ENCODE data around the gene IPCEF1. TPM values are rescaled to one million over a fixed set of nuclear protein-coding genes. Genes with fewer than 3 reads are reported as not detected.

The IPCEF1 gene
- total and polyA plus RNA-seq, 2 experiments from 2014 or later = 0.80 TPM; not detected in 1

DNA sequence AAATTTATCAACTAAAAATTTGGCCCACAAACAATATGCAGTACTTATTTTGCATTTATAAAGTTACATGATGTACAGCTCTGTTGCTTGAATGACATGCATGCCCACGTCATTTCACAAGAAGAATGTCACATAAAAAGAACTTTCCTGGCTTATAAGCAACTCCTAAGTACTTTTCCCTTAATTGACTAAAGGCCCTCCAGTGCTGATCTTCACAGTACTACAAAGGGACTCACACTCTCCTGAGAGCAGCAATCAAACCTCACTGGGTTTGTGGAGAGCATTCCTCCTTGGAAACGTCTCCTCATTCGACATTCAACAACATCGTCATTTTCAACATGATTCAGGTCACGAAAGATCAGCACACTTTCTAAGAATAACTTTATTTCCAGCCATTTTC, 111.1 kb downstream of the IPCEF1 start:
- Histone ChIP-seq H3K4me3 (no peak overlapping the region), H4K20me1 (ENCODE audit: insufficient read depth, poor library complexity, severe bottlenecking) (no peaks in the 10 kb centered on the region), H3K79me2 (no peaks in the 10 kb centered on the region), H3K36me3 (replicated peaks; ENCODE audit: insufficient read depth, low read depth) (no peaks in the 10 kb centered on the region), H3K9me2 (replicated peaks; ENCODE audit: insufficient read depth) (no peaks in the 10 kb centered on the region), H3K9me3 (ENCODE audit: low read depth) (no peaks in the 10 kb centered on the region), H3K4me2 (no peak overlapping the region), H3K27ac (no peak overlapping the region), H2AFZ (no peak overlapping the region), H3K27me3 (no peaks in the 10 kb centered on the region), H3K4me1 (ENCODE audit: insufficient read depth) (no peaks in the 10 kb centered on the region)
- TF ChIP-seq EZH2 (IDR thresholded peaks at IDR 0.05; ENCODE audit: borderline replicate concordance) (no peak), EZH2phosphoT487 (IDR thresholded peaks at IDR 0.05; ENCODE audit: low read depth, severe bottlenecking, unreplicated experiment) (no peak)
- TF ChIP-seq, protein P1, sequence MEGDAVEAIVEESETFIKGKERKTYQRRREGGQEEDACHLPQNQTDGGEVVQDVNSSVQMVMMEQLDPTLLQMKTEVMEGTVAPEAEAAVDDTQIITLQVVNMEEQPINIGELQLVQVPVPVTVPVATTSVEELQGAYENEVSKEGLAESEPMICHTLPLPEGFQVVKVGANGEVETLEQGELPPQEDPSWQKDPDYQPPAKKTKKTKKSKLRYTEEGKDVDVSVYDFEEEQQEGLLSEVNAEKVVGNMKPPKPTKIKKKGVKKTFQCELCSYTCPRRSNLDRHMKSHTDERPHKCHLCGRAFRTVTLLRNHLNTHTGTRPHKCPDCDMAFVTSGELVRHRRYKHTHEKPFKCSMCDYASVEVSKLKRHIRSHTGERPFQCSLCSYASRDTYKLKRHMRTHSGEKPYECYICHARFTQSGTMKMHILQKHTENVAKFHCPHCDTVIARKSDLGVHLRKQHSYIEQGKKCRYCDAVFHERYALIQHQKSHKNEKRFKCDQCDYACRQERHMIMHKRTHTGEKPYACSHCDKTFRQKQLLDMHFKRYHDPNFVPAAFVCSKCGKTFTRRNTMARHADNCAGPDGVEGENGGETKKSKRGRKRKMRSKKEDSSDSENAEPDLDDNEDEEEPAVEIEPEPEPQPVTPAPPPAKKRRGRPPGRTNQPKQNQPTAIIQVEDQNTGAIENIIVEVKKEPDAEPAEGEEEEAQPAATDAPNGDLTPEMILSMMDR (IDR thresholded peaks at IDR 0.05; ENCODE audit: poor library complexity) = no peak
- WGBS (ENCODE audit: low lambda C conversion rate, missing lambda C conversion rate) = 60% methylated on average over 5 of the region's 5 CpGs
- DNase-seq (ENCODE audit: low spot score) = no peak

DNA sequence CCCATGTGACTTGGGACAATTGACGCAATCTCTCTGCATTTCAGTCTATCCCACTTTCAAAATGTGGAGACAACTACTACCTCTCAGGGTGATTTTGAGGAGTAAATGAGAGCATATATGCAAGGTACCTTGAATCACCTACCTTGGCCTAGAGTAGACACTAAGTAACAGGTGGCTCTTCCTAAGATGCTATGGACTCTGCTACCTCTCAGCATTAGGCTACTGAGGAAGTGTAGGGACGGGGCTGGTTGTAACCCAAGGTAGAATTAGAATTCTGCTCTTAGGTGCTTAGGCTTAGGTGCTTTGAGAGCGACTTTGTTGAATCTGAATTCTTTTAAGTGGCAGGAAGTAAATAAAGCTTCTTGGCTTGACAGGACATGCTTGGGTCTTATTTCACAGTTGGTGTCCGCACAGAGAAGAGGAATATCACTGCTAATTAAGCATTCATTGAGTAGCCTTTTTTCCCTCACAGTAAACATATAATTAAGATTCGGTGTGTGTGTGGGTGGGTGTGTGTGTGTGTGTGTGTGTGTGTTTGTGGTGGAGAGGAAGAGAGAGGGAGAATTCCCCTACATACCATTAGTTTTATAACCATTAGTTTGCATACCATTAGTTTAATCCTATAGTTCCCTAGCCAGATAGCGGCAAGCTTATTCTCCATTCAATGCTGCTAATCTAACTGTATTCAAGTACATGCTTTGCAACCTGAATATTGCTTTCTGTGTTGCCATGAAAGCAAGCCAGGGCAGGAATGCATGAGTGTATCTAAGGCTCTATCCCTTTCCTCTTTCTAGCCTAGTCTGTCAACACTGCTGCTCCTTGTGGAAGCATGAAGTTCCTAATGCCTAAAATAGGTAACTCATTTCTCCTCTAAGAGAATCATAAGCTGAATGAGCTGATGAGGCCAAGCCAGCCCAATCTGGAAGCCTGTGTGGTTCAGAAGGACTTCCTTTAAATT, 112.5 kb downstream of the IPCEF1 start:
- H3K27me3 ChIP-seq = no peaks in the 10 kb centered on the region
- H3K4me1 ChIP-seq (ENCODE audit: insufficient read depth) = no peaks in the 10 kb centered on the region
- H4K20me1 ChIP-seq (ENCODE audit: insufficient read depth, poor library complexity, severe bottlenecking) = no peaks in the 10 kb centered on the region
- H3K4me3 ChIP-seq = no peak overlapping the region
- H2AFZ ChIP-seq = no peak overlapping the region
- H3K27ac ChIP-seq = no peak overlapping the region
- H3K9me3 ChIP-seq (ENCODE audit: low read depth) = no peaks in the 10 kb centered on the region
- no peak overlapping the region for H3K4me2 ChIP-seq
- no peak for DNase-seq (ENCODE audit: low spot score)
- TF ChIP-seq EZH2 (IDR thresholded peaks at IDR 0.05; ENCODE audit: borderline replicate concordance) (no peak), EZH2phosphoT487 (IDR thresholded peaks at IDR 0.05; ENCODE audit: low read depth, severe bottlenecking, unreplicated experiment) (no peak)
- TF ChIP-seq, protein P1 (IDR thresholded peaks at IDR 0.05; ENCODE audit: poor library complexity) = no peak
- H3K9me2 ChIP-seq (replicated peaks; ENCODE audit: insufficient read depth) = no peaks in the 10 kb centered on the region
- no peaks in the 10 kb centered on the region for H3K36me3 ChIP-seq (replicated peaks; ENCODE audit: insufficient read depth, low read depth)
- no peaks in the 10 kb centered on the region for H3K79me2 ChIP-seq
- 80% methylated on average over 6 of the region's 6 CpGs for WGBS (ENCODE audit: low lambda C conversion rate, missing lambda C conversion rate)

DNA sequence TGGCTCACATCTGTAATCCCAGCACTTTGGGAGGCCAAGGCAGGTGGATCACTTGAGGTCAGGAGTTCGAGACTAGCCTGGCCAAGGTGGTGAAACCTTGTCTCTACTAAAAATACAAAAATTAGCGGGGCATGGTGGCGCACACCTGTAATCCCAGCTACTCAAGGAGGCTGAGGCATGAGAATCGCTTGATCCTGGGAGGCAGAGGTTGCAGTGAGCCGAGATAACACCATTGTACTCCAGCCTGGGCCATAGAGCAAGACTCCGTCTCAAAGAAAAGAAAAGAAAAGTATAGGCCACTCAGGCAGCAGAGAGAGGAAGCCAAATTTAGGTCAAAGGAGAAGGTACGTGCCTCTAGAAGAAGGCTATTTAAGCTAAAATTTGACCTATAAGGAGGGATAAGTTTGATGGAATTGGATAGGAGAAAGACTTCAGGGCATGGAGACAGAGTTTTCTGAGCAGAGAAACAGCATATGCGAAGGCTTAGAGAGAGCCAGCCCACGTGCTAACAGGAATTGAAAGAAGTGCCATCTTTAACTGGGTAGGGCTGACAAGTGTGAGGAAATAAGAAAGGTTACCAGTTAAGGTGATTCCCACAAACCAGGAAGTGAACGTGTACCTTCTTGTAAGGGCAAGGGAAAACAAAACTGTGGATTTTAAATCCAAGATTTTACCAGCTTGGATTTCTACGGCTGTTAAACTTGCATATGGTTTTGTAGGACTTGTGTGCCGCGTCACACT, 113.8 kb downstream of the IPCEF1 start:
- H4K20me1 ChIP-seq (ENCODE audit: insufficient read depth, poor library complexity, severe bottlenecking) = no peaks in the 10 kb centered on the region

More for the DNA sequence above, 113.8 kb downstream of the IPCEF1 start:
- Histone ChIP-seq H3K27ac (no peak overlapping the region), H2AFZ (no peak overlapping the region), H3K36me3 (replicated peaks; ENCODE audit: insufficient read depth, low read depth) (no peaks in the 10 kb centered on the region), H3K9me2 (replicated peaks; ENCODE audit: insufficient read depth) (no peaks in the 10 kb centered on the region), H3K27me3 (no peaks in the 10 kb centered on the region), H3K4me1 (ENCODE audit: insufficient read depth) (no peaks in the 10 kb centered on the region), H3K79me2 (no peaks in the 10 kb centered on the region), H3K9me3 (ENCODE audit: low read depth) (no peaks in the 10 kb centered on the region), H3K4me2 (no peak overlapping the region), H3K4me3 (no peak overlapping the region)
- 94% methylated on average over 13 of the region's 13 CpGs for WGBS (ENCODE audit: low lambda C conversion rate, missing lambda C conversion rate)
- TF ChIP-seq EZH2 (IDR thresholded peaks at IDR 0.05; ENCODE audit: borderline replicate concordance) (no peak), EZH2phosphoT487 (IDR thresholded peaks at IDR 0.05; ENCODE audit: low read depth, severe bottlenecking, unreplicated experiment) (no peak)
- TF ChIP-seq, protein P1 (IDR thresholded peaks at IDR 0.05; ENCODE audit: poor library complexity) = no peak
- DNase-seq (ENCODE audit: low spot score) = no peak
